IMR-90 (cell line): ENCODE results near the gene ARNT2. TPM values are rescaled to one million over a fixed set of nuclear protein-coding genes. Genes with fewer than 3 reads are reported as not detected.

Experiments used
- ATAC-seq: fragments of 200-7000 bp; cut with Tn5 transposase; 2 replicates; pipeline ENCODE4 v1.9.1; 2020; ENCODE audit warnings: low read depth, mild to moderate bottlenecking, moderate library complexity
- BruUV-seq: library from RNA; stranded (reverse); fragments of 400-500 nt; replicated peaks from 2 replicates; lab custom pipeline; 2021; lab: Mats Ljungman, UMichigan
- CTCF ChIA-PET: fragments of 300-600 bp; formaldehyde crosslinking; extraction: SDS; loops from one replicate; lab custom pipeline; 2021; ENCODE audit warnings: antibody characterized with exemption; lab: Yijun Ruan, JAX
- POLR2A ChIA-PET: fragments of 300-600 bp; sonication (Branson Sonifier 250); formaldehyde crosslinking; loops from one replicate; lab custom pipeline; 2022; ENCODE audit warnings: antibody characterized with exemption; ENCODE audit not compliant: unreplicated experiment; lab: Charles Lee
- DNase-seq: peaks from one replicate; pipeline ENCODE4 v3.0.0; 2013
- H2AFZ ChIP-seq: replicated peaks from 2 replicates; pipeline ENCODE3; 2013; ENCODE audit warnings: low read length, mild to moderate bottlenecking; ENCODE audit not compliant: poor library complexity
- H2AK5ac ChIP-seq: 2 replicates; pipeline ENCODE4 v1.6.1; 2013; ENCODE audit warnings: low read depth, low read length, inconsistent platforms
- H2AK9ac ChIP-seq: replicated peaks from 2 replicates; pipeline ENCODE3; 2013; ENCODE audit warnings: mild to moderate bottlenecking, low read depth, low read length, moderate library complexity; ENCODE audit not compliant: poor library complexity
- H2BK120ac ChIP-seq: 2 replicates; pipeline ENCODE4 v1.6.1; 2013; ENCODE audit warnings: low read depth, low read length, inconsistent platforms
- H2BK15ac ChIP-seq: 3 replicates; pipeline ENCODE4 v1.6.1; 2013; ENCODE audit warnings: low read depth, low read length, inconsistent platforms
- H2BK20ac ChIP-seq: 2 replicates; pipeline ENCODE4 v1.6.1; 2013; ENCODE audit warnings: low read depth, mild to moderate bottlenecking, inconsistent platforms, low read length, moderate library complexity
- H2BK5ac ChIP-seq: 2 replicates; pipeline ENCODE4 v1.6.1; 2013; ENCODE audit warnings: mild to moderate bottlenecking, low read depth, low read length, inconsistent platforms; ENCODE audit not compliant: poor library complexity, severe bottlenecking
- H3K14ac ChIP-seq: replicated peaks from 2 replicates; pipeline ENCODE4 v1.6.1; 2013; ENCODE audit warnings: low read depth, low read length, inconsistent platforms
- H3K18ac ChIP-seq: 2 replicates; pipeline ENCODE4 v1.6.1; 2013; ENCODE audit warnings: low read depth, low read length, control low read depth
- H3K23ac ChIP-seq: 2 replicates; pipeline ENCODE4 v1.6.1; 2013; ENCODE audit warnings: low read depth, low read length, inconsistent platforms
- H3K27ac ChIP-seq: 2 replicates; pipeline ENCODE4 v1.5.1; 2013; ENCODE audit warnings: mild to moderate bottlenecking, control low read depth, low read length; ENCODE audit not compliant: insufficient read depth
- H3K27me3 ChIP-seq: 2 replicates; pipeline ENCODE4 v1.6.1; 2013; ENCODE audit warnings: low read length; ENCODE audit not compliant: control insufficient read depth, insufficient read depth
- H3K36me3 ChIP-seq: 2 replicates; pipeline ENCODE4 v1.6.1; 2013; ENCODE audit warnings: low read length, mixed read lengths; ENCODE audit not compliant: control insufficient read depth, insufficient read depth
- H3K4ac ChIP-seq: 2 replicates; pipeline ENCODE4 v1.6.1; 2013; ENCODE audit warnings: low read depth, low read length, inconsistent platforms
- H3K4me1 ChIP-seq: 2 replicates; pipeline ENCODE4 v1.6.1; 2013; ENCODE audit warnings: low read length, mixed read lengths; ENCODE audit not compliant: control insufficient read depth, insufficient read depth
- H3K4me2 ChIP-seq: 2 replicates; pipeline ENCODE4 v1.6.1; 2013; ENCODE audit warnings: low read depth, mild to moderate bottlenecking, control low read depth, low read length, moderate library complexity
- H3K4me3 ChIP-seq: 2 replicates; pipeline ENCODE4 v1.5.1; 2013; ENCODE audit warnings: low read depth, mild to moderate bottlenecking, control low read depth, low read length, moderate library complexity; ENCODE audit not compliant: insufficient read depth
- H3K56ac ChIP-seq: 2 replicates; pipeline ENCODE4 v1.6.1; 2013; ENCODE audit warnings: low read length, inconsistent platforms; ENCODE audit not compliant: insufficient read depth; ENCODE audit errors: extremely low read depth
- H3K79me1 ChIP-seq, 2 experiments: 2 replicates each; pipeline ENCODE4 v1.6.1; 2013; ENCODE audit warnings: low read length in 2 of 2, inconsistent platforms in 1 of 2, low read depth in 1 of 2
- H3K9ac ChIP-seq: 2 replicates; pipeline ENCODE4 v1.6.1; 2013; ENCODE audit warnings: low read depth, low read length, control low read depth
- H3K9me1 ChIP-seq: 2 replicates; pipeline ENCODE4 v1.6.1; 2013; ENCODE audit warnings: low read length, inconsistent platforms; ENCODE audit not compliant: insufficient read depth
- H3K9me3 ChIP-seq: 2 replicates; pipeline ENCODE4 v1.6.1; 2013; ENCODE audit warnings: low read length; ENCODE audit not compliant: control insufficient read depth, insufficient read depth
- H4K20me1 ChIP-seq: 2 replicates; pipeline ENCODE4 v1.6.1; 2013; ENCODE audit warnings: low read length, inconsistent platforms; ENCODE audit not compliant: insufficient read depth
- H4K5ac ChIP-seq: 2 replicates; pipeline ENCODE4 v1.6.1; 2013; ENCODE audit warnings: mild to moderate bottlenecking, low read depth, low read length, control low read depth
- H4K8ac ChIP-seq, 2 experiments: 2 replicates each; pipeline ENCODE4 v1.6.1; 2013; ENCODE audit warnings: low read depth in 2 of 2, low read length in 2 of 2, control low read depth in 1 of 2, inconsistent platforms in 1 of 2
- H4K91ac ChIP-seq: 2 replicates; pipeline ENCODE4 v1.6.1; 2013; ENCODE audit warnings: low read depth, low read length, inconsistent platforms; ENCODE audit not compliant: insufficient read depth
- BHLHE40 ChIP-seq: fragments of 150-350 bp; IDR thresholded peaks from 2 replicates; pipeline ENCODE4 v1.6.1; 2016; ENCODE audit warnings: mild to moderate bottlenecking, low read depth, low read length
- CHD1 ChIP-seq: IDR thresholded peaks from 2 replicates; pipeline ENCODE4 v1.6.1; 2012; ENCODE audit warnings: low read depth, low read length, improper control_type of control experiment
- CTCF ChIP-seq: conservative IDR thresholded peaks from 2 replicates; pipeline ENCODE4 v1.5.1; 2012; ENCODE audit warnings: mild to moderate bottlenecking, low read depth, low read length, improper control_type of control experiment
- FOS ChIP-seq: fragments of 150-350 bp; IDR thresholded peaks from 2 replicates; pipeline ENCODE4 v1.6.1; 2016; ENCODE audit warnings: low read depth, low read length
- MAFK ChIP-seq: IDR thresholded peaks from 2 replicates; pipeline ENCODE4 v1.6.1; 2012; ENCODE audit warnings: low read depth, low read length, improper control_type of control experiment
- MAZ ChIP-seq: IDR thresholded peaks from 2 replicates; pipeline ENCODE4 v1.6.1; 2012; ENCODE audit warnings: low read depth, mild to moderate bottlenecking, low read length, improper control_type of control experiment, moderate library complexity, borderline replicate concordance
- MXI1 ChIP-seq: IDR thresholded peaks from 2 replicates; pipeline ENCODE4 v1.6.1; 2012; ENCODE audit warnings: low read depth, mild to moderate bottlenecking, low read length, moderate library complexity, borderline replicate concordance
- NFE2L2 ChIP-seq: fragments of 150-350 bp; IDR thresholded peaks from 2 replicates; pipeline ENCODE4 v1.6.1; 2016; ENCODE audit warnings: low read depth, mild to moderate bottlenecking, low read length
- RAD21 ChIP-seq: IDR thresholded peaks from 2 replicates; pipeline ENCODE4 v1.6.1; 2012; ENCODE audit warnings: low read length, improper control_type of control experiment
- RCOR1 ChIP-seq: IDR thresholded peaks from 2 replicates; pipeline ENCODE4 v1.6.1; 2012; ENCODE audit warnings: mild to moderate bottlenecking, low read length, improper control_type of control experiment; ENCODE audit not compliant: insufficient replicate concordance
- RFX5 ChIP-seq: IDR thresholded peaks from 2 replicates; pipeline ENCODE4 v1.8.0; 2012; ENCODE audit warnings: low read depth, mild to moderate bottlenecking, low read length, moderate library complexity
- WGBS, 2 experiments: methylation state at CpG; one replicate each; pipeline versions ENCODE4 v1.1.5 to v1.1.7; 2013; ENCODE audit warnings: missing lambda C conversion rate in 2 of 2; ENCODE audit not compliant: insufficient read length in 1 of 2; ENCODE audit errors: extremely low coverage in 2 of 2; 5-methylcytosine and 5-hydroxymethylcytosine counted together
- dilution Hi-C: fragments of 300-500 bp; cut with HindIII; formaldehyde crosslinking; loops from one replicate; pipeline ENCODE4 v1.14.3; 2018; ENCODE audit warnings: low sequenced_read_pairs; ENCODE audit not compliant: unreplicated experiment
- in situ Hi-C: fragments of 300-500 bp; cut with MboI; formaldehyde crosslinking; loops from 3 replicates; pipeline ENCODE4 v1.14.3; 2019; ENCODE audit warnings: low sequenced_read_pairs, inconsistent platforms, mixed read lengths
- intact Hi-C: fragments of 100-400 bp; cut with micrococcal nuclease; formaldehyde crosslinking; loops from 2 replicates; pipeline ENCODE4 v1.10.0; 2022
- polyA plus RNA-seq, 3 experiments: library from polyadenylated mRNA; depleted of rRNA; stranded (reverse); fragments of >200 nt; gene quantifications; 2 replicates each; pipeline ENCODE4 v1.2.3, GENCODE V29; 2012; ENCODE audit warnings: low replicate concordance in 1 of 3
- total RNA-seq: library from RNA; depleted of rRNA; stranded (reverse); fragments of >200 nt; gene quantifications from 2 replicates; pipeline ENCODE4 v1.2.3, GENCODE V29; 2012
- TF ChIP-seq, protein P1 (sequence below): fragments of 150-350 bp; IDR thresholded peaks from 2 replicates; pipeline ENCODE4 v1.6.1; 2017; ENCODE audit warnings: mild to moderate bottlenecking, antibody characterized with exemption, low read length, low read depth

ARNT2 gene
- total and polyA plus RNA-seq, 2 of the 4 experiments (the other 2 are of a cell fraction), result 18.2 to 19.0 TPM

DNA sequence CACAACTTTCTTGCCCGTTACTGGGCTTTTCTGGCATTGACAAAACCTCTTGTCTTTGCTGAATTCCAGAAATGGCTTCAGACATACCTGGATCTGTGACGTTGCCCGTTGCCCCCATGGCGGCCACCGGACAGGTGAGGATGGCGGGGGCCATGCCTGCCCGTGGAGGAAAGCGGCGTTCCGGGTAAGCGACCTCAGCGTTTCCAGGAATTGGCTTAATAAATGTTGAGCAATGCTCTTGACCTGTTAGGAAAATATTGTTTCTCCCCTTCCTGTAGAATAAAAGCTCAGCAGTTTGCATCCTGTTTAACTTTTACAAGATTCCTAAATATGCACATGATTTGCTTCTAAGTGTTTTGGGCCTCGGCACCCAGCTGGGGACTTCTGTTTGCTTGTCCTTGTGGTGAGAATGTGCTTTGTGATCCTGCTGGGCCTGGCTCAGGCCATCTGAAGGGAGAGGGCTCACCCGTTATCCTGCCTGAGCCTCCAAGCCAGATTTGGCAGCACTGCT, 46.7 kb downstream of the ARNT2 start:
- Histone ChIP-seq H3K27ac (no peak overlapping the region), H4K91ac (no peak overlapping the region), H3K9ac (no peak overlapping the region), H3K18ac (no peak overlapping the region), H2BK120ac (no peak overlapping the region), H3K9me1 (peaks cover 14% of the 10 kb centered on the region; the same call in 1 of the 2 replicates), H3K9me3 (no peaks in the 10 kb centered on the region), H2BK20ac (no peak overlapping the region), H2AK9ac (no peak overlapping the region), H3K4me3 (no peak overlapping the region), H3K14ac (no peak overlapping the region), H3K79me1 (peaks cover 0 to 24% of the 10 kb centered on the region in 2 experiments; a peak in 1 of 4 replicates), H3K4me1 (peaks cover 13% of the 10 kb centered on the region), H4K20me1 (no peaks in the 10 kb centered on the region), H4K5ac (no peak overlapping the region), H3K23ac (no peak overlapping the region), H3K4me2 (no peak overlapping the region), H3K36me3 (no peaks in the 10 kb centered on the region), H2BK15ac (no peak overlapping the region), H3K4ac (no peak overlapping the region), H4K8ac (no peak overlapping the region), H2BK5ac (no peak overlapping the region), H2AK5ac (no peak overlapping the region), H3K27me3 (no peaks in the 10 kb centered on the region), H2AFZ (no peak overlapping the region), H3K56ac (no peak overlapping the region)
- 93% methylated on average over 5 of the region's 14 CpGs; no CpG with 5 or more reads in 1 of the 2 experiments for WGBS, 2 experiments
- CTCF ChIA-PET, result no interaction called here
- dilution Hi-C loops (no loop called here), in situ Hi-C loops (loop anchor here (5.0 kb wide), 1 partner anchor 241 kb away; no protein-coding TSS in a partner anchor), intact Hi-C loops (no loop called here)
- DNase-seq, result no peak
- POLR2A ChIA-PET, result no interaction called here
- TF ChIP-seq, protein P1, sequence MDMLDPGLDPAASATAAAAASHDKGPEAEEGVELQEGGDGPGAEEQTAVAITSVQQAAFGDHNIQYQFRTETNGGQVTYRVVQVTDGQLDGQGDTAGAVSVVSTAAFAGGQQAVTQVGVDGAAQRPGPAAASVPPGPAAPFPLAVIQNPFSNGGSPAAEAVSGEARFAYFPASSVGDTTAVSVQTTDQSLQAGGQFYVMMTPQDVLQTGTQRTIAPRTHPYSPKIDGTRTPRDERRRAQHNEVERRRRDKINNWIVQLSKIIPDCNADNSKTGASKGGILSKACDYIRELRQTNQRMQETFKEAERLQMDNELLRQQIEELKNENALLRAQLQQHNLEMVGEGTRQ, result no peak
- TF ChIP-seq RAD21 (no peak), RFX5 (no peak), RCOR1 (no peak), FOS (no peak), CHD1 (no peak), MXI1 (no peak), MAZ (no peak), CTCF (no peak), NFE2L2 (no peak), MAFK (no peak), BHLHE40 (no peak)
- no peak for ATAC-seq
- BruUV-seq, result no TSS peak
